SK-N-MC (cell line): ENCODE data around the gene KIAA0753.

Experiments
- EZH2 ChIP-seq: fragments of 200-600 bp; sonication (generic); IDR thresholded peaks from one replicate; pipeline ENCODE4 v1.6.1; 2017; ENCODE audit warnings: antibody characterized with exemption
- POLR2AphosphoS5 ChIP-seq: IDR thresholded peaks from 2 replicates; pipeline ENCODE4 v1.6.1; 2012; ENCODE audit warnings: mild to moderate bottlenecking, low read depth, low read length, borderline replicate concordance

- TF ChIP-seq POLR2AphosphoS5 (no peak), EZH2 (no peak)
Measured at GRCh38 chr17:6561446-6561845, 79.1 kb downstream of the KIAA0753 start.
